ENCODE measurements around the gene WIF1.

Gene WIF1

DNA sequence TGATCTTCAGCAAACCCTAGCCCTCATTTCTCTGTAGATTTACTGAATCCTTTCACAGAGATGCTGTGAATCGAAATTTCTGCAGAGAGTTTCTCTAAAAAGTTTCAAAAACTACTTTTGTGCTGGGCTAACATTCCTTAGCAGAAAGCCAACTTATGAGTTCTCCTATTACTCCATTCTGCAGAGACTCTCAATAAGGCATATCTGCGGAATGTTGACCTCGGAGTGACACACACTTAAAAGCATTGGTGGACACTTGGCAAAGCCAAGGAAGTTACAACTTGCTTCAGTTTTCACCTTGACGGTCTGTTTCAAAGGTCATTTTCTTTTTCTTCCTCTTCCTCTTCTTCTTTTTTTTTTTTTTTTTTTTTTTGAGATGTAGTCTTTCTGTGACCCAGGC, 75.8 kb downstream of the WIF1 start:
- H3K4me3 ChIP-seq (ENCODE audit: low read depth, low read length) = no peak overlapping the region
- TF ChIP-seq, protein P1, sequence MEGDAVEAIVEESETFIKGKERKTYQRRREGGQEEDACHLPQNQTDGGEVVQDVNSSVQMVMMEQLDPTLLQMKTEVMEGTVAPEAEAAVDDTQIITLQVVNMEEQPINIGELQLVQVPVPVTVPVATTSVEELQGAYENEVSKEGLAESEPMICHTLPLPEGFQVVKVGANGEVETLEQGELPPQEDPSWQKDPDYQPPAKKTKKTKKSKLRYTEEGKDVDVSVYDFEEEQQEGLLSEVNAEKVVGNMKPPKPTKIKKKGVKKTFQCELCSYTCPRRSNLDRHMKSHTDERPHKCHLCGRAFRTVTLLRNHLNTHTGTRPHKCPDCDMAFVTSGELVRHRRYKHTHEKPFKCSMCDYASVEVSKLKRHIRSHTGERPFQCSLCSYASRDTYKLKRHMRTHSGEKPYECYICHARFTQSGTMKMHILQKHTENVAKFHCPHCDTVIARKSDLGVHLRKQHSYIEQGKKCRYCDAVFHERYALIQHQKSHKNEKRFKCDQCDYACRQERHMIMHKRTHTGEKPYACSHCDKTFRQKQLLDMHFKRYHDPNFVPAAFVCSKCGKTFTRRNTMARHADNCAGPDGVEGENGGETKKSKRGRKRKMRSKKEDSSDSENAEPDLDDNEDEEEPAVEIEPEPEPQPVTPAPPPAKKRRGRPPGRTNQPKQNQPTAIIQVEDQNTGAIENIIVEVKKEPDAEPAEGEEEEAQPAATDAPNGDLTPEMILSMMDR (IDR thresholded peaks at IDR 0.05; ENCODE audit: low read depth, low read length) = no peak

DNA sequence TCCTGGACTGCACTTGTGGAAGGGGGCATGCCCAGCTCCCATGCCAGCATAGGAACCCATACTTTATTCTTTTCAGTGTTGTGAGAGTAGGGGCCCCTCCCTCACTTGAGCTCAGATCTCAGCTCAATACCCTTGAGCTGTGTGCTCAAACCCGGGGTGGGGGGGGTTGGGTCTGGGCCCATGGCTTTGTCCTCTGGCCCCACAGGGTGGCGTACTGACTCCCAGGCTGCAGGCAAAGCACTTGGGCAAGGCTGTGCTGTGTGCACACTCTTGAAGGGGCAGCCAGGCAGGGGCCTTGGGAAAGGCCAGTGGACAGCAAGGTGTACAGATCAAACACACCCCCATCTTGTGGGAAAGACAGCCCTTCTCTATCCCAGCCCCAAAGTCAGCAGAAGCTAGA, 81.8 kb downstream of the WIF1 start:
- TF ChIP-seq, protein P1 (IDR thresholded peaks at IDR 0.05; ENCODE audit: low read depth, low read length) = no peak

DNA sequence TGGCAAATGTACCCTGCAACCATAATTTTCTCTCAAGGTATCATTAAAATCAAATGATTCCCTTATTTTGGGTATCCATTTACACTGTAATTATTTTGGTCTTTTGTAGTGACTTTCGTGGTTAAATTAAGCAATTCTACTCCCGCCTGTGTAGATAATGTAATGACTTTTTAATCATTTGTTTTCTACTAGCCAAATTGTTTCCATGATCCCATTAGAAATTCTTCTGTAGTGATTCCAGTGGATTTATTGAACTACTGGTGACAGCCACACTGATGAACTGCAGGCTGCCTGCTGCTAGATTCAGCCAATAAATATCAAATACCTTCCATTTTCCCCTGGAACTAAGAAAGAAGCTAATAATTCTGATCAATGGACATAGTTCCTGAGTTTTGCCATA, 96.0 kb downstream of the WIF1 start:
- H3K4me3 ChIP-seq (ENCODE audit: low read depth, low read length) = no peak overlapping the region
- TF ChIP-seq, protein P1 (IDR thresholded peaks at IDR 0.05; ENCODE audit: low read depth, low read length) = no peak

More for the DNA sequence above, 81.8 kb downstream of the WIF1 start:
- no peak overlapping the region for H3K4me3 ChIP-seq (ENCODE audit: low read depth, low read length)

DNA sequence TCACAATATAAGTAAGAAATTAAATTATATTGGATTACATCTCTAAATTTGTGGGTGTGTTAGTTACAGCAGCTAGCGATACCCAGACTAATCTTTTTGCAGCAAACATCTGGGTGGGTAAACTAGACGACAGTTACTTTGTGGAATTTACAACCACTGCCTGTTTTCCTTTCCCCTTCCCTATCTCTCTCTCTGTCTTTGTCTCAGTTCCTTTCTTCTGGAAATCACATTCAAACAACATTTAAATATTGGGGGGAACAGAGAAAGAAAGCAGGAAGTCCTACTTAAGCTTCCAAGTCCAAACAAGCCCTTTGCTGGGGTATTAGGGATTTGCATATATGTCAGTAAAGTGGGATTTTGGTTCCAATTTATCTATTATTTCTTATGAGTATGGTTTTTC, 97.6 kb downstream of the WIF1 start:
- H3K4me3 ChIP-seq (ENCODE audit: low read depth, low read length) = no peak overlapping the region
- TF ChIP-seq, protein P1 (IDR thresholded peaks at IDR 0.05; ENCODE audit: low read depth, low read length) = no peak

DNA sequence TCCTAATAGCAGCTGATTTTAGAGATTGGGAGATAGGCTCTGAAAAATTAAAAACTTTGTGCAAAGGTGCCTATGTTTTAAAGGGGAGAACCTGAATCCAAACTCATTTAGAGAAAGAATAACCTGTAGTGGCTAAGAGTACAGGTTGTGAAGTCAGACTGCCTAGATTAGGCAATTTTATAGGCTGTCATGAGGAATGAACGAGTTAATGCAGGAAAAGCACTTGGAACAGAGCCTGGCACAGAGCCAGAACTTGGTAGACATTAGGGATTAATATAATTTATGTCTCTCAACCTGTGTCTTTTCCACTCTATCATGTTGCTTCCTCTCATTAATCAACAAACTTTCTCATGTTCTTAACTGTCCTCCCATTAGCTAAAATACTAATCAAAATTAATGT, 98.1 kb downstream of the WIF1 start:
- H3K4me3 ChIP-seq (ENCODE audit: low read depth, low read length) = no peak overlapping the region
- TF ChIP-seq, protein P1 (IDR thresholded peaks at IDR 0.05; ENCODE audit: low read depth, low read length) = no peak

DNA sequence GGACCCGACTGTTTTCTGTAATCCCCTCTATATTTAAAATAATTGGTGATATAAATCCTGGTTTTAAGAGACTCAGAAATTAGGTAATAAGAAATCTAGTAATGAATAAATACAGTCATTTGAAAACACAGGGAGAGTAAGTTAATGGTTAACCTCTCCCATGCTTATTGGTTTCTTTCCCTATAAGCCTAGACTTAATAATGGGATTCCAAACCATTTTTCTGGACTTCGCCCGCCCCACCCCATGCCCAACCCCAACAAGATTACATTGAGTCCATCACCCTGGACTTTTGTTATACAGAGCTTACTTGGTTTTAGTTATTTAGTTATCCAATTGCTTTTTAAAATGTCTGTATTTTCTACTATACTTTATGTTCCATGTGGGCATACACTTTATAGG, 98.7 kb downstream of the WIF1 start:
- TF ChIP-seq, protein P1 (IDR thresholded peaks at IDR 0.05; ENCODE audit: low read depth, low read length) = no peak
- no peak overlapping the region for H3K4me3 ChIP-seq (ENCODE audit: low read depth, low read length)

DNA sequence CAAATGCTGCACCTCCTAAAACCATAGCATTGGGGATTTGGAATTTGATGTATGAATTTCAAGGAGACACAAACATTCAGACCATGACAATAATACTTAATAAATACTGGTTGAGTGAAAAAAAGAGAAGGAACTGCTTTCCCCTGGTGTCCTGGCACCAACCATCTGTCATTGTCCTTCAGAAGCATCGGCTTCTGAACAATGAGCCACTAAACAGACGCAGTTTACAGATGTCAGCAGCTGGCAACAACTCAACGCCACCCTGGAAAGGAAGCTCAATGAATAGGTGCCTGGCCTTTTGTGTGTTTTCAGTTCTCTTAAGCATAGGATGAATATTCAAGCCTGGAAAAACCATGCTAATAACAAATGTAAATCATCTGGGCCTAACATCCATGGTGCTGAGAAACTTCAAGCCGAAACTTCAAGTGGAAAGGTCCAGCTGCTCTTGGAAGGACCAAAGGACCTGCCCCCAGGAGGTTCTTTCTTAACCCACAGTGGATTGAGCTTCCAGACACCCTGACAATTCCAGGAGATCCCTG, 101.3 kb downstream of the WIF1 start:
- TF ChIP-seq, protein P1 (IDR thresholded peaks at IDR 0.05; ENCODE audit: low read depth, low read length) = no peak
- no peak overlapping the region for H3K4me3 ChIP-seq (ENCODE audit: low read depth, low read length)

All from WI38 (cell line).